Stimulated activated CD8-positive, alpha-beta memory T cell treated with anti-CD3 and anti-CD28 coated beads, Interleukin-7, amount 100 ng/mL, for 4 hours (primary cell): ENCODE measurements around the gene SGCD.

Experiments
- DNase-seq, 2 donors: peaks; one replicate each; pipeline ENCODE4 v3.0.0-alpha.2; 2020; ENCODE audit warnings: low read depth in 2 of 2

The SGCD gene

GRCh38 chr5:156513123-156513815, 186.3 kb downstream of the SGCD start:
- no peak for DNase-seq

- DNase-seq: no peak
These were observed 188.2 kb downstream of the SGCD start for GRCh38 chr5:156515121-156515520.

- no peak for DNase-seq
These were observed 188.9 kb downstream of the SGCD start for GRCh38 chr5:156515803-156516360.

- DNase-seq: no peak
These were observed 195.9 kb downstream of the SGCD start for GRCh38 chr5:156522651-156523529.

GRCh38 chr5:156523607-156524006, 196.6 kb downstream of the SGCD start:
- no peak for DNase-seq

- DNase-seq: no peak
These were observed 199.3 kb downstream of the SGCD start for GRCh38 chr5:156526081-156526925.

- DNase-seq: no peak
These were observed 200.6 kb downstream of the SGCD start for GRCh38 chr5:156527611-156528010.

GRCh38 chr5:156528673-156529072, 201.7 kb downstream of the SGCD start:
- DNase-seq: no peak

GRCh38 chr5:156529892-156530291, 202.9 kb downstream of the SGCD start:
- DNase-seq: no peak

- no peak for DNase-seq
These were observed 204.2 kb downstream of the SGCD start for GRCh38 chr5:156531199-156531598.

GRCh38 chr5:156532921-156533320, 206.0 kb downstream of the SGCD start:
- DNase-seq: no peak

GRCh38 chr5:156534085-156534484, 207.1 kb downstream of the SGCD start:
- DNase-seq: no peak

GRCh38 chr5:156534906-156535485, 208.0 kb downstream of the SGCD start:
- DNase-seq: no peak

- DNase-seq: no peak
These were observed 213.5 kb downstream of the SGCD start for GRCh38 chr5:156540491-156540890.

GRCh38 chr5:156541582-156541981, 214.6 kb downstream of the SGCD start:
- DNase-seq: no peak

- no peak for DNase-seq
These were observed 216.6 kb downstream of the SGCD start for GRCh38 chr5:156543348-156544145.

- DNase-seq: no peak
These were observed 225.9 kb downstream of the SGCD start for GRCh38 chr5:156552855-156553358.

- DNase-seq: no peak
These were observed 229.9 kb downstream of the SGCD start for GRCh38 chr5:156556666-156557406.

GRCh38 chr5:156560002-156560401, 233.0 kb downstream of the SGCD start:
- DNase-seq: no peak

GRCh38 chr5:156561651-156562050, 234.7 kb downstream of the SGCD start:
- DNase-seq: no peak
